ENCODE results near the gene GPR146. TPM values are rescaled to one million over a fixed set of nuclear protein-coding genes. Genes with fewer than 3 reads are reported as not detected.

GPR146 gene
- total RNA-seq, 1 donor from 2014 or later, result 0.79 TPM

DNA sequence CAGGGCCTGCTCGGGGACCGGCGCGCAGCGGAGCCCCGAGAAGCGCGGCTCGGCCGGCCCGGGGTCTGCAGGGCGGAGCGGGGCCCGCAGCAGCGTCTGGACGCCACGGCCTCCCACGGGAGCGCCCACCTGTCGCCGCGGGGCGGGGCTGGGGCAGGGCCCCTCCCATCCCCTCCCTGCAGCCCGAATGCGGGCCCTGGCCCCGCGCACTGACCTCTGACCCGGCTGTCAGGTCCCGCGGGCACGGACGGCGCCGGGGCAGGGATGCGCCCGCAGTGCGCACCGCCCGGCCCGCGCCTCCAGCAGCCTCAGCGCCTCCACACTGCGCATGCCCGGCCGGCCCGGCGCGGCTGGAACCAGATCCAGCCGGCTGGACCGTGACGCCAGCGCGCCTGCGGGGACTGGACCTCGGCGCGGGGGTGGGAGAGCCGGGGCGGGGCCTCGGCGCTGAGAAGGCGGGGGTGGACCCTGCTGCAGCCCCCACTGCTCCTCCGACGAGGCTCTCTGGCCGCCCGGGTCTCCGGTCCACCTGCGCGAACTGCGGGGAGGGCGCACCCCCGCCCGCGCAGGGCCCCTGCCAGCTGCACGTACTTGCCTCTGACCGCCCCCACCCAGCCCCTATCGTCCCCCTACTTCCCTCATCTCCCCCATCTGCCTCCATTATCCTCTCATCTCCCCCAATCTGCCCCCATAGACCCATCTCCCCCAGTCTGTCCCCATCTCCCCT lies 16.1 kb upstream of the GPR146 start:
- Histone ChIP-seq H3K9ac (peak overlapping the region; percentile 79), H4K20me1 (ENCODE audit: low read depth) (peaks cover 44% of the 10 kb centered on the region), H3F3A (ENCODE audit: low read depth) (peaks cover 21% of the 10 kb centered on the region), H2AFZ (replicated peaks) (no peak overlapping the region), H3K4me2 (peak overlapping the region; percentile 96), H3K4me3 (peak overlapping the region; percentile 84), H3K27me3 (no peaks in the 10 kb centered on the region), H3K79me2 (ENCODE audit: low read depth) (peaks cover 48% of the 10 kb centered on the region), H3K27ac (peak overlapping the region; percentile 57), H3K9me3 (ENCODE audit: low read depth) (no peaks in the 10 kb centered on the region), H3K4me1 (peaks cover 8% of the 10 kb centered on the region), H3K36me3 (no peaks in the 10 kb centered on the region)
- Mint-ChIP-seq H3K4me3 (peak overlapping the region; percentile 81), H3K4me1 (peaks cover 46% of the 10 kb centered on the region), H3K36me3 (peaks cover 12% of the 10 kb centered on the region), H3K9me3 (no peaks in the 10 kb centered on the region), H3K27me3 (ENCODE audit: insufficient read depth, low read depth) (peaks cover 8% of the 10 kb centered on the region), H3K27ac (no peak overlapping the region)
- TF ChIP-seq, protein P1, sequence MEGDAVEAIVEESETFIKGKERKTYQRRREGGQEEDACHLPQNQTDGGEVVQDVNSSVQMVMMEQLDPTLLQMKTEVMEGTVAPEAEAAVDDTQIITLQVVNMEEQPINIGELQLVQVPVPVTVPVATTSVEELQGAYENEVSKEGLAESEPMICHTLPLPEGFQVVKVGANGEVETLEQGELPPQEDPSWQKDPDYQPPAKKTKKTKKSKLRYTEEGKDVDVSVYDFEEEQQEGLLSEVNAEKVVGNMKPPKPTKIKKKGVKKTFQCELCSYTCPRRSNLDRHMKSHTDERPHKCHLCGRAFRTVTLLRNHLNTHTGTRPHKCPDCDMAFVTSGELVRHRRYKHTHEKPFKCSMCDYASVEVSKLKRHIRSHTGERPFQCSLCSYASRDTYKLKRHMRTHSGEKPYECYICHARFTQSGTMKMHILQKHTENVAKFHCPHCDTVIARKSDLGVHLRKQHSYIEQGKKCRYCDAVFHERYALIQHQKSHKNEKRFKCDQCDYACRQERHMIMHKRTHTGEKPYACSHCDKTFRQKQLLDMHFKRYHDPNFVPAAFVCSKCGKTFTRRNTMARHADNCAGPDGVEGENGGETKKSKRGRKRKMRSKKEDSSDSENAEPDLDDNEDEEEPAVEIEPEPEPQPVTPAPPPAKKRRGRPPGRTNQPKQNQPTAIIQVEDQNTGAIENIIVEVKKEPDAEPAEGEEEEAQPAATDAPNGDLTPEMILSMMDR (IDR thresholded peaks at IDR 0.05), result no peak
- no peak for TF ChIP-seq EZH2phosphoT487 (IDR thresholded peaks at IDR 0.05)
- no peak for TF ChIP-seq EZH2 (IDR thresholded peaks at IDR 0.05)
- peak; percentile 94 for DNase-seq (ENCODE audit: low spot score)

DNA sequence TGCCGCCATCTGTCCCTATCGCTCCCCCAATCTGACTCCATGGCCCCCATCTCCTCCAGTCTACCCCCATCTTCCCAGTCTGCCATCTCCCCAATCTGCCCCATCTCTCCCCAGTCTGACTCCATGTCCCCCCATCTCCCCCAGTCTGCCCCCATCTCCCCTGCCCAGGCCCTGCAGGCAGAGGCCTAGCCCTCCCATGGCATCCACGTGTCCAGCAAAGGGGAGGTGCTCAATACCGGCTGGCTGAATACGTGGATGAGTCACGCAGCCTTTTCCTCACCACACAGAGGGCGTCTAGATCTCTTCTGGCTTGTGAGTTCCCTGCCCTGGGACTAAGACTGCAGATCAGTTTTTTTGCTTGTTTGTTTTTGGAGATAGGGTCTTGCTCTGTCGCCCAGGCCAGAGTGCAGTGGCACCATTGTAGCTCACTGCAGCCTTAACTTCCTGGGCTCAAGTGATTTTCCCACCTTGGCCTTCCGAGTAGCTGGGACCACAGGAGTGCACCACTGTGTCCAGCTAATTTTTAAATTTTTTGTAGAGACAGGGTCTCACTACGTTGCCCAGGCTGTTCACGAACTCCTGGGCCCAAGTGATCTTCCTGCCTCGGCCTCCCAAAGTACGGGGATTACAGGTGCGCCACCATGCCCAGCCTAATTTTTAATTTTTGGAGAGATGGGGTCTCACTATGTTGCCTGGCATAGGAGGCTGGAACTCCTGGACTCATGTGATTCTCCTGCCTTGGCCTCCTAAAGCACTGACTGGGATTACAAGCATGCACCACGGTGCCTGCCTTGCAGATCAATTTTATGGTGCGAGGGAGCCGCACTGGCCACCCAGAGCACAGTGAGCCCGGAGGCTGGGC lies 15.3 kb upstream of the GPR146 start:
- TF ChIP-seq EZH2phosphoT487 (IDR thresholded peaks at IDR 0.05) (no peak), EZH2 (IDR thresholded peaks at IDR 0.05) (no peak)
- TF ChIP-seq, protein P1 (IDR thresholded peaks at IDR 0.05), result no peak
- H3K4me2 ChIP-seq, result peak overlapping the region; percentile 96
- H3K27me3 ChIP-seq, result no peaks in the 10 kb centered on the region
- no peaks in the 10 kb centered on the region for H3K9me3 ChIP-seq (ENCODE audit: low read depth)
- Mint-ChIP-seq H3K4me3 (peak overlapping the region; percentile 81), H3K4me1 (peaks cover 42% of the 10 kb centered on the region), H3K27ac (peak overlapping the region; percentile 73), H3K9me3 (peaks cover under 1% of the 10 kb centered on the region), H3K27me3 (ENCODE audit: insufficient read depth, low read depth) (peaks cover 8% of the 10 kb centered on the region), H3K36me3 (peaks cover 7% of the 10 kb centered on the region)
- DNase-seq (ENCODE audit: low spot score), result peak; percentile 81
- H3K4me3 ChIP-seq, result peak overlapping the region; percentile 84
- H3K4me1 ChIP-seq, result peaks cover 8% of the 10 kb centered on the region
- H3K27ac ChIP-seq, result peak overlapping the region; percentile 25
- H3K9ac ChIP-seq, result no peak overlapping the region
- H2AFZ ChIP-seq (replicated peaks), result no peak overlapping the region
- H3K79me2 ChIP-seq (ENCODE audit: low read depth), result peaks cover 40% of the 10 kb centered on the region
- no peaks in the 10 kb centered on the region for H3K36me3 ChIP-seq
- H3F3A ChIP-seq (ENCODE audit: low read depth), result peaks cover 21% of the 10 kb centered on the region
- H4K20me1 ChIP-seq (ENCODE audit: low read depth), result peaks cover 38% of the 10 kb centered on the region

- Histone ChIP-seq H3K4me1 (peaks cover 8% of the 10 kb centered on the region), H3K27me3 (no peaks in the 10 kb centered on the region), H4K20me1 (ENCODE audit: low read depth) (peaks cover 30% of the 10 kb centered on the region), H3F3A (ENCODE audit: low read depth) (peaks cover 21% of the 10 kb centered on the region), H3K4me3 (no peak overlapping the region), H3K9ac (no peak overlapping the region), H3K9me3 (ENCODE audit: low read depth) (no peaks in the 10 kb centered on the region), H3K36me3 (no peaks in the 10 kb centered on the region), H2AFZ (replicated peaks) (no peak overlapping the region), H3K4me2 (no peak overlapping the region), H3K79me2 (ENCODE audit: low read depth) (peaks cover 35% of the 10 kb centered on the region), H3K27ac (peak overlapping the region; percentile 25)
- Mint-ChIP-seq H3K27me3 (ENCODE audit: insufficient read depth, low read depth) (peaks cover 9% of the 10 kb centered on the region), H3K27ac (peak overlapping the region; percentile 82), H3K9me3 (peaks cover 6% of the 10 kb centered on the region), H3K4me1 (peaks cover 40% of the 10 kb centered on the region), H3K36me3 (peaks cover 9% of the 10 kb centered on the region), H3K4me3 (peak overlapping the region; percentile 81)
- TF ChIP-seq EZH2phosphoT487 (IDR thresholded peaks at IDR 0.05) (no peak), EZH2 (IDR thresholded peaks at IDR 0.05) (no peak)
- TF ChIP-seq, protein P1 (IDR thresholded peaks at IDR 0.05), result no peak
- DNase-seq (ENCODE audit: low spot score), result no peak
Measured at GRCh38 chr7:1029637-1030443, 14.5 kb upstream of the GPR146 start.

All from neural progenitor cell (in vitro differentiated cells).